DMS53 treated with DMSO at 0.1 percent for 48 hours (cell line): ENCODE results near the gene SKAP2.
A peak's percentile ranks its signal among the peaks of the same experiment; 100 is the strongest.

Experiments used
- DNase-seq: peaks from one replicate; lab custom pipeline; 2025; ENCODE audit not compliant: unreplicated experiment; lab: John Stamatoyannopoulos, UW

The SKAP2 gene

DNA sequence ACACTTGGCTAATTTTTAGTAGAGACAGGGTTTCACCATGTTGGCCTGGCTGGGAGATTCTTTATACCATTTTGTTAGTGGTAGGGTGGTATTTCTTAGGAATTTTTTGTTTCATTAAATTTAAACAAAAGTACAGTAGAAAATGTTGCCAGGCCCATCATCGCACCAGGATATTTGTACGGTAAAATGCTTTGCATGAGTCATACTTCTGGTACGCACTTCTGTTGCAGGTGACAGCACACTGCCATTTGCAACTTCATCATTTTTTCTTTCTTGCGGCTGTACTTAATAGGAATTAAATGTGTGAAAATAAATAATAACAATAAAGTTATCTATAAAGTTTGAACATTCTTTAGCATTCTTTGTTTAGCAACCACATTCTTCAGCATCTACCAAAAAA lies 195.6 kb downstream of the SKAP2 start:
- DNase-seq, result peak; percentile 17

DNA sequence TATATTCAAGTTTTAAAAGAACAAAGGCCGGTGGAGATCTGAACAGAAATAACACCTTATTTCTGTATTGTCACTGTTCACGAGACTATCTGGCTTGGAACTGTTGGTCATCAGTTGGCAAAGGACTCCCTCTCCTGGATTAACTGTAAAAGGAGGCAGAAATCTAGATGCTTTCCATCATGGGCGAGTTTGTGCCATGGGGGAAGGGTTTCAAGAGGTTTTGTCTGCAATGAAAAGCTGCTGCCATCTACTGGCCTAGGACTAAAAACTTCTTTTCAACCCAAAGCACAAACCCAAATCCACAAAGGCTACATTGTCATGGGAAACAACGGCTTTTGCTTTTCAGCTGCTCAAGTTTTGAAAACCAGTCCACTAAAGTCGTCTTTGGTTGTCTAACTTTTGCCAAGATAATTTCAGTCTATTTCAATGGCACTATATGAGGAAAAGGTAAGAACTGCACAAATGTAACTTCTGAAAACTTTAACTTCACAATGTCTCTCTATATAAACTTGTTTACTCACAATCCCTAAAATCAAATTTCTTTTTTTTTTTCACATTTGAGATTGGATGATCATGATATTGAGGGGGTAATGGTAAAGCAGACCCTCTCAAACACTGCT lies 196.8 kb downstream of the SKAP2 start:
- peak; percentile 100 for DNase-seq

DNA sequence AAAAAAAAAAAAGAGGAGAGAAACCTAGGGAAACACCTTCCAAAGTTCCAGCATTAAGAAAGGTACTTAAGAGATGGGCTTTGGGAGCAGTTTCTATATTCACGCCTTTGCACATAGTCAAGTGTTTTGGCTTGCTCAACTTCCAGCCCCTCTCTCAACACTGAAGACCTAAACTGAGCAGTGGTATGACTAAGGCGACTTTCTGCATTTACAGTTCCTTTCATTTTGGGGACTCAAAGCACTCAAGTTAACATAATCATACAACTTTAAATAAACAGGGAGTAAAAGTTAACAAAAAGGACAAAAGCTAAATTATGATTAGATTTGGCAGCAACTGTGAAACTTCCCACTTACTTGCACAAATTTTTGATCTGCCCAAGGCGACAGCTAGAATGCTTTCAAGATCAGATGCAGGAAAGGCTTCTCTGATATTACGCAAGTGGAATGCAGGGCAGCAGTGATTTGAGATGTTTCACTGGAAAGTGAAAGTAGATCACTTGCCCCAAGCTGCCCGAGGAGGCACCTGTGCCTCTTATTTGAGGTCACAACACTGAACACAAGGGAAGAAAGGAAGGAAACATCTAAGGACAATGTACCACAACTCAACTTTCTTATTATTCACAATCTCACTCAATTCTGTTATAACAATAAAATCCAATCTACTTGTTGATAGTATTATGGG lies 199.5 kb downstream of the SKAP2 start:
- no peak for DNase-seq

DNA sequence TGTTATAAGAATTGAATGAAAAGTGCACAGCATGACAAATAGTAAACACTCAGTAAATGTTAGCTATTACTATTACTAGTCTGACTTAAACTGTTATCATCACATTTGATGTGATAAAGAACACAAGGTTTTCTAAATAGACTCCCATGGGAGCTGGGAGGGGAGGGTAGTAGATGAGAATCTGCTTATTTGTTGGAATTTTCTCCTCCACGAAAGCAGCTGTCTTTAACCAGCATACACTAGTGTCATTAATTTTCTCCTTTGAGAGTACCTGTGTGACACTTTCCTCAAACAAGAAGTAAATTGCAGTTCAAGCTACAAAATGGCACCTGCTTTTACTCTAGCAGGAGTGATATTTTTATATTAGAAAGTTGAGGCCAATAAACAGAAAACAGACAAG lies 200.1 kb downstream of the SKAP2 start:
- DNase-seq, result no peak

- no peak for DNase-seq
Measured at GRCh38 chr7:26663874-26664273, 200.5 kb downstream of the SKAP2 start.

GRCh38 chr7:26662646-26663045 lies 201.7 kb downstream of the SKAP2 start:
- DNase-seq, result no peak

GRCh38 chr7:26659121-26659520 lies 205.3 kb downstream of the SKAP2 start:
- DNase-seq, result no peak

- no peak for DNase-seq
Measured at GRCh38 chr7:26658389-26659084, 205.9 kb downstream of the SKAP2 start.

DNA sequence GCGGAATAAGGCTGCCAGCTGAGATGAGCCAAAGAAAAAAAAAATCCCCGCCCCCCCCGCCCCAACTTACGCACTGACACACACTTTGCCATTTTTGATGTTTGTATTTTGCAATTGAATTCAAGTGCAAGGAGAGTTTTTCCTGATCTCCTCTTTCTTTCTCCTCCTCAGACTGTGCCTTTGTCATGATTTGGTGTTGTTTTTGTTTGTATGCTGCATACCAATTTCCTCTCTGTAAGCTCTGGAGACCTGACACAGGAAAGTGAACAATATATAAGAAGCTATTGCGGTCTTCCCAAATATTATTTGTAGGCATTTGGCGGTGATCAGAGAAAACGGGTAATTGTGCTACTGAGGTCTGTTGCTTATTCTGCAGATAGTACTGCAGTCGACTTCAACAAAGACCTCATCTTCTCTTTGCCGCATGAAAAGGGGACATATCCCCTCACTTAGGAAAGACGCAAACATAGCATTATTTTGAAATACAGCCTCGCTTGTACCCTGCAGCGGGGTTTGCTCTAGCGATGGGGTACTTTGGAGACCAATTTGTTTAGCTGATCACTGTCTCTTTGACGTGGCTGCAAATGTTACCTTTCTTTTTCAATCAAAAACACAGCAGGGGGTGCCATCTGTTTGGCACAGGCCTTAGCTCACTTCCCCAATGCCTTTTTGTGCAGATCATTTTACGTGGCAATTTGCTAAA lies 206.6 kb downstream of the SKAP2 start:
- DNase-seq, result no peak

DNA sequence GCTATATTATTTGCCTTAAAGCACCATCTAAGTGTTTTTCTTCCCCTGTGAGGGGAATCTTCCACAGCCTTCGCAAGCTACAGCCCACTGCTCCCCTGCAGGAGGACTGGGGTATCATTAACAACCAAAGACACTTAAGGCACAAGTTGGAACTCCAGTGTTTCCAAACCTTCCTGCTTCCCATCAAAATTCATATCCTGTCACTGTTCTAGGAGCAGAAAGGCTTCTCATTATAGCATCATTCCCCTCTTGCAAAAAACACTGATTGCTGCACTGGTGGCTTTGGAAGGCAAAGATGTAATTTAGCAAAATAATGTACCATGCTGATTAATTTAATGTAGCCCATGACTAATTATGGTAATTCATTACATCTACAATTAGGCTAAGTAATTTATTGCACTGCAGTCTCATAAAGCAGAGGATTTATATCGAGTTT lies 207.2 kb downstream of the SKAP2 start:
- no peak for DNase-seq

GRCh38 chr7:26656735-26657134 lies 207.7 kb downstream of the SKAP2 start:
- DNase-seq, result no peak

DNA sequence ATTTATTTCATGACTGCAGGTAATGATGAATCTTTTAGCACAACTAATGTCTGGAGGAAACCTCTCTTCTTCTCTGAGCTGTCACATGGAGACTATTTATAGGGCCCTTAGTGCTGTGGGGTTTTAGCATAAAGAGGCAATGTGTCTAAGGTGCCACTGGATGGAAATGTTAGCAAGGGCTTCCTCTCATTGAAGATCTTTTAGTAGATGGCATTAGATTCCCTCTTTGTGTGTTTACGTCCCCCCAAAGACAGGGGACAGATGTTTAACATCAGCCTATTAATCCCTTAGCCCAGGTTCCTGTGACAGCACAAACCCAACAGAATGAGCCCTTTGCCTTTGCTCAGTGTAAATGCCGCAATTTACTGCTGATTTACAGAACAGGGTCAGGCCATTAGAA lies 208.6 kb downstream of the SKAP2 start:
- DNase-seq, result no peak

GRCh38 chr7:26653430-26654399 lies 210.7 kb downstream of the SKAP2 start:
- no peak for DNase-seq

DNA sequence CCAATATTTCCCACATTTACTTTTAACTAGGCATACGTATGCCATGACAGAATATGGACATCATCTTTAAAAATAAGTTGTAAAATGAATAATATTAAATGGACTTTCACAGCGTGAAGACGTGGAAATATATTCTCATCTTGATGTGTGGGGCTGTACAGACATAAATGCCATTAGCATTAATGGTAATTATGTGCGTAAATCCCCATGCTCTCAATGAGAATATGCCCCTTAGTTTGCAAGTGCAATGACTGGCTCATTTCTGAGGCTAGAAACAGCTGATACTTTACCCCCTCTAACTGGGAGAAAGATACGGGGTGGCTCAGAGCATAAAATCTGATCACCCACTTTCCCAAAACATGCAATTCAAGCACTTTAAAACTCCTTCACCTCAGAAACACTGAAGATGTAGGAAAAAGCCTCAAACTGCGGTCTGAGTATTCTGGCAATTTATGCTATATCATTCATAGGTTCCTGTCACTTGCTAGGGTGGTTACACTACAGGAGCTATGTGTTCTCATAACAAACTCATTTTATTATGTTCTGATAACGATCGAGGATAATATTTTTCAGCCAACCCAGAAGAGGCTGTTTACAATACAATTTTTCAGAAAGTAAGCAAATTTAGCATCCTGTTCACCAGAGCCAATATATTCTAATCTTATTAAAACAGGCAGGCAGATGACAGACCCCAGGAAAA lies 211.8 kb downstream of the SKAP2 start:
- no peak for DNase-seq

GRCh38 chr7:26650103-26650502 lies 214.3 kb downstream of the SKAP2 start:
- DNase-seq, result no peak

- no peak for DNase-seq
Measured at GRCh38 chr7:26649388-26649787, 215.0 kb downstream of the SKAP2 start.

DNA sequence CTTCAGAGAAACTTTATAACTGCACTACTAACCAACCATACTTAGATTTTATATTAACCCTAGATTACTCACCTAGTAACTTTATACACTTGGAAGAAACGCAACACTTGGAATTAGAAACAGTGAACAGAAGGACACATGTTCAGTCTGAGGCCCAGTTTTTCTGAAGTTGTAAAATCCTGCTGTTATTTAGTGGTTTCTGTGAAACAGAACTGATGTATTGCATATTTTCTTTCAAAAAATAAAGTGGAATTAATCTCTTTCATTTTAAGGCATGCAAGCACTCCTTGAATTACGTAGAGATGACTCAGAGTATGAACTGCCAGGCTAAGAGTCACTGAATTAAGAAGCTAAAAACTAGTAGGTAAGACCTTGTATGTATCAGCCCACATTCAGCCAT lies 215.8 kb downstream of the SKAP2 start:
- no peak for DNase-seq

DNA sequence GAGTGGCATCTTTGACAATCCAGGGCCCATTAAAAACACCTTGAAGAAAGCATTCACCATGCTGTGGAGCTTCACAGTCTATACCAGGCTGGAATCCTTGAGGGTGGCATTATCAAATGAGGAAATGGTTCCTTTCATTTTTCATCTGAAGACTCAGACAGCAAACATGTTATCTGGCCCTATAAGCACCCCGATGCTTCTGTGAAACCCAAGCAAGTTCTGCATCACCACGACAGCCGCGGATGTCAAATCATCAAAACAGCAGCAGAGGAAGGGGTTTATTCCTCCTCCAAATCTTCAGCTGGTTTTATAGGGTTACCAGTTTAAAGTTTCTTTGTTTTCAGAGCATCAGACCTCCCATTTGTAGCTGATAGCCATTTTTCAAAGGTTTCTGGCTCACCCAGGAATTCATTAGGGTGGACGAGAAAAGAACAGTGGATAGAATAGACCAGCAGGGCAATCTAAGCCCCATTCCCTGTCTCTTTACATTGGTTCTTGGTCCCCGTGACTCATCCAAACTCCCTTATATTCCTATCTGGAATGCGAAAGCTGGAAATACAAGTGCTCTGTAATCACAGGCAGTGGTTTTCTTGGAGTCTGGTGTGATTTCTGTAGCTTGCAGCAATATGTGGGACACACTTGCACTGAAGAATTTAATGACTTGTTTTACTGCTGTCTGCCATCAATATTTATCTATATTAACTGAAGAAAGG lies 217.9 kb downstream of the SKAP2 start:
- no peak for DNase-seq

GRCh38 chr7:26645121-26645520 lies 219.3 kb downstream of the SKAP2 start:
- no peak for DNase-seq
